HFF-Myc (cell line): ENCODE data around the gene ZCCHC14.

Experiments used
- DNase-seq: peaks from one replicate; pipeline ENCODE4 v3.0.0-alpha.2; 2011; ENCODE audit warnings: low read depth; ENCODE audit errors: extremely low read depth
- H3K4me3 ChIP-seq: replicated peaks from 2 replicates; pipeline ENCODE4 v1.5.1; 2011; ENCODE audit warnings: low read depth, mild to moderate bottlenecking, control low read depth, low read length
- TF ChIP-seq, protein P1 (sequence below): IDR thresholded peaks from 2 replicates; pipeline ENCODE4 v1.5.1; 2012; ENCODE audit warnings: mild to moderate bottlenecking, low read depth, low read length, control low read depth; ENCODE audit errors: missing control alignments

Gene ZCCHC14

DNA sequence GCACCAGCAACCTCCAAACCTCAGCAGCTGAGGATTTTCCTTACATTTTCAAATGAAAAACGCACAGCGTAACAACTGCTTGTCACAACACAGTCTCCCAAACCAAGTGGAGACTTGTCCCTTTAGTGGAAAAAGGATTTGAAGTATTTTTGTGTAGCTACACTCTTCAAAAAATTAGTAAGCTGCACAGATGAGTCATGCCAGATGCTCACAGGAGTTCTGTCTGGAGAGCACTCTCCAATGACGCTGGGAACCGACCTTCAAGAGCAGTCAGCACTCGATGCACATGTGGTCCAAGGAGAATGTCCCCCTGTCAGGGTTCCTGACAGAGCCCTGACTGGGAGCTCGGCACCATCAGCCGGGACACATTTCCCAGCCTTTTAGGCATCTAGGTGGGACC lies 60.9 kb downstream of the ZCCHC14 start:
- TF ChIP-seq, protein P1, sequence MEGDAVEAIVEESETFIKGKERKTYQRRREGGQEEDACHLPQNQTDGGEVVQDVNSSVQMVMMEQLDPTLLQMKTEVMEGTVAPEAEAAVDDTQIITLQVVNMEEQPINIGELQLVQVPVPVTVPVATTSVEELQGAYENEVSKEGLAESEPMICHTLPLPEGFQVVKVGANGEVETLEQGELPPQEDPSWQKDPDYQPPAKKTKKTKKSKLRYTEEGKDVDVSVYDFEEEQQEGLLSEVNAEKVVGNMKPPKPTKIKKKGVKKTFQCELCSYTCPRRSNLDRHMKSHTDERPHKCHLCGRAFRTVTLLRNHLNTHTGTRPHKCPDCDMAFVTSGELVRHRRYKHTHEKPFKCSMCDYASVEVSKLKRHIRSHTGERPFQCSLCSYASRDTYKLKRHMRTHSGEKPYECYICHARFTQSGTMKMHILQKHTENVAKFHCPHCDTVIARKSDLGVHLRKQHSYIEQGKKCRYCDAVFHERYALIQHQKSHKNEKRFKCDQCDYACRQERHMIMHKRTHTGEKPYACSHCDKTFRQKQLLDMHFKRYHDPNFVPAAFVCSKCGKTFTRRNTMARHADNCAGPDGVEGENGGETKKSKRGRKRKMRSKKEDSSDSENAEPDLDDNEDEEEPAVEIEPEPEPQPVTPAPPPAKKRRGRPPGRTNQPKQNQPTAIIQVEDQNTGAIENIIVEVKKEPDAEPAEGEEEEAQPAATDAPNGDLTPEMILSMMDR, result no peak
- no peak overlapping the region for H3K4me3 ChIP-seq
- DNase-seq, result peak; percentile 81

DNA sequence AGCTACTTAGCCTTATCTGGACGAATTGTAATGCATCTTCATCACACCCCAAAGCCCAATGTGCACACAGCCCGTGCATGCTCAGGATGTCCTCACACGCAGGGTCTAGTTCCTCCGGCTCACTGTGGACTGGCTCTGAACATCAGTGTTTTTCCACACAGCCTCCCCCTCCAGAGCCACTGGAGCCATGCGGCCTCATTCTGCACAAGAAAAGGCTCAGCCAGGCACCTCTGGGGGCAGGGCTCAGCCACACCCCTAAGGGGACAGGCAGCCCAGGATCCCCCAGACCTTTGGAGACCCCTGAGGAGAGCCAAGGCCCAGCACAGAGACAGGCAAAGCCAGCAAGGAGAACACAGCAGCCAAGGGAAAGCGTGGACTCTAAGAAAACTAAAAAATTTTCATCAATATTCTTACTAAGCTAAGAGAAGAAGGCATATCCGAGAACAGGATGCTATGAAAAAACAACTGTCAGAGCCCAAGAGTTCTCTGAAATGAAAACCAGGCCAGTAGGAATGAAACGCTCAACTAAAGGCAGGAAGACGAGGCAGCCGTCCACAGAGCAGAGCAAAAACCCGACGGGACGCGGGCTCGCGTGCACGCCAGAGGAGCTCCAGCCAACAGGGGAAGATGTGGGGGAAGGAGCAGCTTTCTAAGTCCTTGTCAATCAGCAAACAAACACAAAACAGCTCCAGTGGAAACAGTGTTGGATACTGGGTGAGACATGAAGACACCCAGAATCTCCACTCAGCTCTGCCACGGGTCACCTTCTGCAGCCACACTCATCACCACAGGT lies 66.2 kb downstream of the ZCCHC14 start:
- no peak for DNase-seq
- TF ChIP-seq, protein P1, result no peak
- no peak overlapping the region for H3K4me3 ChIP-seq

DNA sequence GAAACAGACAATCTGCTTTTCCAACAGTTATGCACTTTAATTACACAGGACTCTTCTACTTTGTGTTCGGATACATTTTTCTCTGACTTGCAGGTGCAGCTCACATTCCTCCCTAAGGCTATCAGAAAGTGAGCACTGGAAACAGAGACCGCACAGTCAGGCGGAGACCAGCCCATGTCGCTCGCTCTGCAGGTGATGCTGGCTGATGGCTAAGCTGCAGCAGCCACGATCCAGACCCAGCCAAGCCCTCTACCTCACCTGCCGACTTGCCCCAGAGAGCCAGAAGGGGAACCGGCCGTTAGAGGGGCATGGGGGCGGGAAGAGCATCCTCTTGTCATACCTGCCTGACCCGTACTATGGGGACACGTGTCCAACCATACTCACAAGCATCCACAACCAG lies 66.9 kb downstream of the ZCCHC14 start:
- no peak for DNase-seq
- H3K4me3 ChIP-seq, result no peak overlapping the region
- TF ChIP-seq, protein P1, result no peak

DNA sequence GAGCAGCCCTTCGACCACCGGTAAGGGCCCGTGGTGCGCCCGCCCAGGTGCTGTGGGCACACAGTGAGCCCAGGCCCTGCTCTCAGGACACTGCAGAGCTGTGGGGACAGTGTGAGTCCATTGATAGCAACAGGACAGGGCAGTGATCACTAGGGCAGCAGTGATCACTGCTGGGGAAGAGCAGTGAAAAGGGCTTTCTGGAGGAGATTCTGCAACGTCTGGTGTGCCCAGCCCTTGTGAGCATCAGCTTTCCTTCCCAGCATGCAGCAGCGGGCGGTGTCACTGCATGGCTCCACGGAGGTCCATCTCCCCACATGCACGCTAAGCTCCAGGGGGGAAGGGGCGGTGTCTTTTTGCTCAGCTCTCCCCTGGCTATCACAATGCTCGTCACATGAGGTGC lies 68.6 kb downstream of the ZCCHC14 start:
- H3K4me3 ChIP-seq, result no peak overlapping the region
- TF ChIP-seq, protein P1, result no peak
- DNase-seq, result no peak

DNA sequence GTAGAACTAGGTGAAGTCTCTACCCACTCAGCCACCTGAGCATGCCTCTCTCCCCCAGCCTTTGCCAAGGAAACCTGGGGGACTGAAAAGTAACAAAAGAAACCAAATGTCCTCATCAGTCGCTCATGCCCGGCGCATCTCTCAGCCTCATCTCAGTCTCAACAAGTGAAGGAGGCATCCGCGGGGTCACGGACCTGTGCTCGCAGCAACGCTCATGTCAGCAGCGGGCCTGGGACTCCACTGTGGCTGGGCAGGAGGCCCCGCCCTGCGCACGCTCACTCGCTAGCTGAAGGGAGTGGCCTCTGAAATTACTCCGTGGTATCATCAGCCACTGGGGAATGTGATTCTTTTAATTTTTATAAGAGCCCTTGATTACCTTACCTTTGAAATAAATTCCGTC lies 69.4 kb downstream of the ZCCHC14 start:
- DNase-seq, result no peak
- H3K4me3 ChIP-seq, result no peak overlapping the region
- TF ChIP-seq, protein P1, result no peak

DNA sequence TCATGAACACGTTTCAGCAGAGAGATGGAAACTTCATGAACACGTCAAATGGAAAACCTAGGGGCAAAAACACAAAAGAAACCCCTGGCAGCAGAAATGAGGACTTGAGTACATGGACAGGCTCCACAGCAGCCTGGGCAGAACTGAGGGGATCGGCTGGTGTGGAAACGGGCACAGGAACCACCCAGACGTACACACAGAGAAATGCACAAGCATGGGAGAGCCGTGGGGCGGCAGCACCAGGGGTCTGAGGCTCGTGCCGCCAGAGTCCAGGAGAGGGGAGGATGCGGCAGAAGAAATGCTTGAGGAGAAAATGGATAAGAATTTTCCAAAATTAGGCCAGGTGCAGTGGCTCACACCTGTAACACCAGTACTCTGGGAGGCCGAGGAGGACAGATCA lies 70.7 kb downstream of the ZCCHC14 start:
- TF ChIP-seq, protein P1, result no peak
- H3K4me3 ChIP-seq, result no peak overlapping the region
- DNase-seq, result no peak
